SH-SY5Y (cell line): ENCODE data around the gene ST6GALNAC2.

Experiments
- GATA2 ChIP-seq: IDR thresholded peaks from 2 replicates; pipeline ENCODE4 v1.6.1; 2011; ENCODE audit warnings: mild to moderate bottlenecking, low read depth, low read length
- GATA3 ChIP-seq: IDR thresholded peaks from 2 replicates; pipeline ENCODE4 v1.6.1; 2011; ENCODE audit warnings: low read depth, mild to moderate bottlenecking, low read length, moderate library complexity

- TF ChIP-seq GATA2 (no peak), GATA3 (no peak)
Measured at GRCh38 chr17:76575570-76575969, 10.1 kb downstream of the ST6GALNAC2 start.
